PC-9 (cell line): ENCODE data around the gene YIF1B.

Experiments used
- CTCF ChIP-seq: fragments of 200-600 bp; sonication (generic); conservative IDR thresholded peaks from 2 replicates; pipeline ENCODE4 v1.6.1; 2017; ENCODE audit warnings: mixed run types, antibody characterized with exemption, mild to moderate bottlenecking, moderate library complexity
- EZH2 ChIP-seq: fragments of 200-600 bp; sonication (generic); IDR thresholded peaks from 2 replicates; pipeline ENCODE4 v1.8.0; 2017; ENCODE audit warnings: antibody characterized with exemption, low read depth

DNA sequence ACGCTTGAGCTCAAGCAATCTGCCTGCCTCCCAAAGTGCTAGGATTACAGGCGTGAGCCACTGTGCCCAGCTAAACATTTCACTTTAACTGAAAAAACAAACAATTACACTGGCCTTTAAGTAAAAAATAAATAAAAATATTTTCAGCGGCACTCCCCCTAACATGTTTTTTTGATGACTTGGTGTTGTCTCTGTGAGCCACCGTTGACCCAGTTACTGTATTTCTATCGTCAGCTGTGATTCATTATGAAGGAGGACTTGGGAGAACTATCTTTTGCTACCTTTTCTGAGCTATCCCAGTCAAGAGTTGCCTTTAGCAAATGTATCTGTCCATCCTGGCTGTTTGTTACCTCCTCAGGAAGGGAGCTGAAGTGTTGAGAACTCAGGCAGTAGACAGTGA, 30.2 kb downstream of the YIF1B start:
- TF ChIP-seq CTCF (no peak), EZH2 (no peak)
